DMS153 treated with DMSO at 0.1 percent for 48 hours (cell line): ENCODE results near the gene EYA2.

Experiments used
- DNase-seq: peaks from one replicate; lab custom pipeline; 2025; ENCODE audit not compliant: unreplicated experiment; lab: John Stamatoyannopoulos, UW

EYA2 gene

DNA sequence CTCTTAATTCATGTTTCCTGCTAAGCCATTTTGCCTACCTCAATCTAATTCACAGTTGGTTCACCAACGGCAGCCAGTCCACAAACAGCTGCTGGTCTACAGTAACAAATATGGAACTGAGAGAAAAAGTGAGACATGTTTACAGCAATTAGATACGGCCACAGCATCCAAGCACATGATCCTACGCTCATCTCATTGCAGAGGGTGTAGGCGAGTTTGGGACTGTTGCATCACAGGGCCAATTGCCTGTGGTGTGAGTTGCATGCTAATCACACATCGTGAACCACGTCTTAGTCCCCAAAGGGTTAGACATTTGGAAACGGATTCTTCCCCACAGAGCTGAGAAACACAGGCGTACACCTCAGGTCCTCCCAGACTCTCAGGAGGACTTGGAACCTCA, 166.9 kb downstream of the EYA2 start:
- no peak for DNase-seq

GRCh38 chr20:47062226-47062890, 167.7 kb downstream of the EYA2 start:
- no peak for DNase-seq

GRCh38 chr20:47063407-47063806, 168.8 kb downstream of the EYA2 start:
- DNase-seq, result no peak

DNA sequence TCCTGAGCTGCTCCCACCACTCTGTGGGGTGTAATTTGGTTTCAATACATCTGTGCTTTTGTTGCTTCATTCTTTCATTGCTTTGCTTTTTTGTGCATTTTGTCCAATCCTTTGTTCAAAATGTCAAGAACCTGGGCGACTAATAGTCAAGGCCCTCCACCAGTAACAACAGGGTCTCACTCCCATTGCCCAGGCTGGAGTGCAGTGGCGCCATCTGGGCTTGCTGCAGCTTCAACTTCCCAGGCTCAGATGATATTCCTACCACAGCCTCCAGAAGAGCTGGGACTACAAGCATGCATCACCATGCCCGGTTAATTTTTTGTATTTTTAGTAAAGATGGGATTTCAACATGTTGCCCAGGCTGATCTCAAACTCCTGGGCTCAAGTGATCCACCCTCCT, 169.2 kb downstream of the EYA2 start:
- DNase-seq, result no peak

- no peak for DNase-seq
Observed at GRCh38 chr20:47066484-47067270, 172.0 kb downstream of the EYA2 start.

DNA sequence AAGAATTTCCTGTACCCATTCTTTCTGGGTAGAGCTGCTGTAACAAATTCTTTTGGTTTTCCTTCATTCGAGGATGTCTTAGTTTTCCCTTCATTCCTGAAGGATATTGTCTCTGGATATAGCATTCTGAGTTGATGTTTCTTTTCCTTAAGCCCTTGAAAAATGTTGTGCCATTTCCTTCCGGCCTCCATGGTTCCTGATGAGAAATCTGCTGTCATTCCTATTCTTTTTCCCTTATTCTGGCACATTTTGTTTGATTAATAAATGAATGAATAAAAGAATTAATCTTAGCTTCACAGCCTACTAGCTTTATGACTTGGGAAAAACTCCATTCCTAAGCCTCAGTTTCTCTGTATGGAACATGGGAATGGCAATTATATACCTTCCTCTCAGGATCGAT, 173.1 kb downstream of the EYA2 start:
- DNase-seq, result no peak

DNA sequence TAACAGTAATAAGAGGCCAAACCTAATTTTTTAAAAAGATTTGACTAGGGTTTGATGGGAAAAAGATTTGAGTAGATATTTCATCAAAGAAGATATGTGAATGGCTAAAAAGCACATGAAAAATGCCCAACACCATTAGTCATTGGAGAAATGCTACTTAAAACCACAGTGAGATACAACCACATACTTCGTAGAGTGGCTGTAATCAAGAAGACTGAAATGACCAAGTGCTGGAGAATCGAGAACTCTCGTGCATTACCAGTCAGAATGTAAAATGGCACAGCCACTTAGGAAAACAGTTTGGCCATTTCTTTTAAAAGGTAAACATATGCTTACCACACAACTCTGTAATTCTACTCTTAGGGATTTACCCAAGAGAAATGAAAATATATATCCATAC, 175.5 kb downstream of the EYA2 start:
- DNase-seq, result no peak

DNA sequence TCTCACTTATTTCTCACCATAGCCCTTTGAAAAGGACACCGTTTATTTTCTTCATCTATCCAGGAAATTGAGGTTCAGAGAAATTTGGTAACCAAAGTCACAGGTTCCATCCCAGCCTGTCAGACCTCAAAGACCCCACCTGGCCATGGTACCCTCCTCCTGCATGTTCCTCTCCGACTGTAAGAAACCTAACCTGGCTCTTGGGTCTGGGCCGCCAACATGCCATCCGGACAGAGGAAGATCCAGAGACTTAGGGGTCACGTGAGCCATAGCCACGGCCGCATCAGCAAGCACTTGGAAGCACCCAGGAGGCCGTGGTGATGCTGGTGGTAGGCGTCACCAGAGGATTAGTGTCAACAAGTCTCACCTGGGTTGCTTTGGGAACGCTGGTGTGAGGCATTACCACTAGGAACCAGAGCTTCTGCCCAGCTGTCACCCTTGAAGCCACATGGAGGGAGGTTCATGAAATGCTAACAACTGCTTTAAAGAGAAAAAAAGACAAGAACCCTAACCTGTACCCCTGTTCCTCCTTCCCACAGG, 177.1 kb downstream of the EYA2 start:
- DNase-seq, result no peak

DNA sequence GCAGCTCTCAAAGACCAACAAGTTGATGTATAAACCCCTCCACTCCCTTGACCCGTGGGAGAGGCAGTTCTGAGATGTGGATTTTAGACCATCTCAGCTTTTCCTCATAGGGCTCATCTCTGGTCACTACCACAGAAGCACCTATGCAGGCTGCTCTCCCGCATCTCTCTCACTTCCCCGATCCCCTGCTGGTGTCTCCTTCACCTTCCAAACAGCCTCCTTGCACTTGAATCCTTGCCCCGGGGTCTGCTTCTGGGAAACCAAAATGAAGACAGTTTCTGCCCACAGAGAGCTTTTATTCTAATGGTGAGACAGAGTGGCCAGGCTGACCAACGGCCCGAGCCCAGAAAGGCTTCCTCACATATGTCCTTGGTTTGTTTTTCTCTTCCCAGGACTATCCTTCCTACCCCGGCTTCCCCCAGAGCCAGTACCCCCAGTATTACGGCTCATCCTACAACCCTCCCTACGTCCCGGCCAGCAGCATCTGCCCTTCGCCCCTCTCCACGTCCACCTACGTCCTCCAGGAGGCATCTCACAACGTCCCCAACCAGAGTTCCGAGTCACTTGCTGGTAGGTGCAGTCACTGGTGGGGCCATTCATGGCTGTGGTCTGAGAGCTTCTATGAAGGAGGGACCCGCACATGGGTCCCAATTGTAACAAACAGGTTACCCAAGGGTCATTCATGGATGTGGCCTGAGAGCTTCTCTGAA, 179.3 kb downstream of the EYA2 start:
- DNase-seq, result no peak

- DNase-seq, result no peak
Observed at GRCh38 chr20:47075263-47075662, 180.6 kb downstream of the EYA2 start.

- DNase-seq, result no peak
Observed at GRCh38 chr20:47079047-47079446, 184.4 kb downstream of the EYA2 start.

GRCh38 chr20:47080365-47080764, 185.7 kb downstream of the EYA2 start:
- DNase-seq, result no peak

- no peak for DNase-seq
Observed at GRCh38 chr20:47086316-47086715, 191.7 kb downstream of the EYA2 start.

GRCh38 chr20:47088335-47088734, 193.7 kb downstream of the EYA2 start:
- no peak for DNase-seq

DNA sequence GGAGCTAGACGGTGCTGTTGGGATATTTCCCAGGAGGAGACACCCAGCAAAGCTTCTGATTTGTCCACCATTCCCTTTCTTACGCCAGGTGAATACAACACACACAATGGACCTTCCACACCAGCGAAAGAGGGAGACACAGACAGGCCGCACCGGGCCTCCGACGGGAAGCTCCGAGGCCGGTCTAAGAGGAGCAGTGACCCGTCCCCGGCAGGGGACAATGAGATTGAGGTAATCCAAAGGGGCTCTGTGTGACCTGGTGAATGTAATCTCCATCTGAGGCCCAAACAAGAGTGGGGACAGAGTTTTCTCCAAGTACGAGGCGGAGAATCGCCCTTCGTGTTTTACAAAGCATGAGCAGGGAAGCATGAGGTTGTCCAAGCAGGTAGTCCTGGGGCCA, 194.5 kb downstream of the EYA2 start:
- DNase-seq, result no peak

- DNase-seq, result no peak
Observed at GRCh38 chr20:47090835-47091234, 196.2 kb downstream of the EYA2 start.

DNA sequence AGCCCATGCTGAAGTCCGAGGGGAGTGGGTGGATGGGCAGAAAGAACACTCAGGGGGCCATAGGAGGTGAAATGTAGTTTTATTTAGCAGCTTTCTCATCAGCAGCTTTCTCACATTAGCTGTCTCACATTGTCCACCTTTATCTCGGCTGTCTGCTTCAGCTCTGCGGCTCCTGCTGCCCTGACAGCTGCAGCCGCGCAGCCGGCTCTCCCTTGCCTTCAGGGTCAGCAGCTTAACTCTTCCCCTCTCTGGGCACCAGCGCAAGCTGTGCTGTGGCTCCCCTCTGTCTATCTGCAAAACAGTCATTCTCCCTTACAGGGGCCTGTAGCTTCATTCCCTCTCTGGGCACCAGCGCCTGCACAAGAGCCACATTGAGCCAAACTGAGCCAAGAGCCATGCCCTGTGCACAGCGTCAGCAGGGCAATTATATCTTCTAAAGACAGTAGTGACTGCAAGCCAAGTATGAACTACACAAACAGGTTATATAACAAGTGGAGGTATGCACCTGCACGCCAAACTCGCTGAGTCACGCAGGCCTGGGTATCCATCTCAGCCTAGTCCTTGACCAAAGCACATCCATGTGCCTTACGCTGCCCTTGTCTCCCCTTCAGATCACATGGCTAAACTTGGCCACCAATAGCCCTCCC, 198.8 kb downstream of the EYA2 start:
- no peak for DNase-seq

DNA sequence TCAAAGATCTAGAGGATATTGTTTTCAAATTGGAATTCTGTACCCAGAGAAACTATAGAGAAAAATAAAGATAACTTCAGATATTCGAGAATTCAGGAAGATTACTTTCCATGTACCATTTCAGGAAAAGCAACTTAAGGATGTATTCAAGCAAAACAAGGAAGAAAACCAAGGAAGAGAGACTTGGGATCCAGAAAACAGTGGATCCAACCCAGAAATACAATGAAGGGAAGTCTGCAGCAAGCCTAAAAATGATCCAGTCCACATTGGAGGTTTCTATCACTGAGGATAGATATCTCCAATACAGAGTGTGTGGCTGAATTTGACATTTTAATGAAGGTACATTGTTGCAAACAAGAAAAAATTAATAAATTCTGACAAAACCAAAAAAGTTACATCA, 201.0 kb downstream of the EYA2 start:
- DNase-seq, result no peak

DNA sequence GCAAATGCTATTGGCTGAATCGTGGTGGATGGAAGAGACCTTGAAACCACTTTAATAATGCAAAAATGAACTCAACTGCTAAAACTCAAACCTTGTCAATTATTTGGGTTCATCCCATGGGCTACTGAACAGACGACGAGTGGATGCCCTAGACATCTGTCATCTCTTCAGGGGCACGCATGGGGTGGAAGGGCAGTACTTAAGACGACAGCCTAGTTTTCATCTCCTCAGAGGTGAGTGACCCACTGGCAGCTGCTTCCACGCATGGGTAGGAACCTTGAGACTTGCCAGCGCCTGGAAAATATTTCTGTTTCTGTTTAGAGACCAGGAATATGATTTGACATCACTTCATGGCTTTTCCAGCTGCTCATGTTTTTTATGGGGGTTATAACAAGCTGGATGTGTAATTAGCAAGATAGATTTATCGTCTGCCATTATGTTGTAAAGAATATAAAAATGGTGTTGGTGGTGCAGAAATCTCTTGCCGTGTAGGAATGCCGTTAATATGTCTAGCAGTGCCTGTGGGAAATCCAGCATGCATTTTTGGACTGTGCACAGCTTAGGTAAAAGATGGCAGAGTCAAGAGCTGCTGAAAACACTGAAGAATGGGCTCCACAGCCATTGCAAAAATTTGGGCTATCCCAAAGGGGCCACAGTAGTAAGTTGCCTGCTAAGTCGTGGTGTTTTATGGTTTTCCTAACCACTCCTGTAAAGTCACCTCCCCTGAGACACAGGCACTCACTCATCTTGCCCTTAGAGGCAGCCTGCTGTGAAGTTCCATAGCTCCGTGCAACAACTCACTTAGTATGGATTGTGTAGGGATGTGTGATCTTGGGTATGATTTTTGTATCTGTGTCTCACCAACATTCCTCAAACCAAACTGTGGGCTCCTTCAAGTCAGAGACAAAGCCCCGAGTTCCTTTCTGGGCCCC, 203.3 kb downstream of the EYA2 start:
- DNase-seq, result no peak

DNA sequence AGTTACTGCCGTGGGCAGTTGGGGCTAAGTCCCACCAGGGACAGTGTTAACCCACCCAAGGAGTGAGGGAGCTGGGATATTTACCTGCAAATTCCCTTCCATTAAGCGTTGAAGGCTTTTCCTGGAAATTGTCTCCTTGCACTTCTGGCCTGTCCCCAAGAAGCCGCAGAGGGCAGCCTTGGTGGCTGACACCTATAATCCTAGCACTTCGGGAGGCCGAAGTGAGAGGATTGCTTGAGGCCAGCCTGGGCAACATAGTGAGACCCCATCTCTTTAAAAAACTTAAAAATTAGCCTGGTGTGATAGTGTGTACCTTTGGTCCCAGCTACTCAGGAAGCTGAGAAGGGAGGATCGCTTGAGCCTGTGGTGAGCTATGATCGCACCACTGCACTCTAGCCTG, 204.4 kb downstream of the EYA2 start:
- no peak for DNase-seq
